ENCODE results near the gene FAM180B. TPM values are rescaled to one million over a fixed set of nuclear protein-coding genes. Genes with fewer than 3 reads are reported as not detected.

The FAM180B gene
- total and polyA plus RNA-seq, 4 donors = not detected

GRCh38 chr11:47564933-47565339 is 21.5 kb upstream of the FAM180B start:
- H3K27me3 ChIP-seq (ENCODE audit: control insufficient read depth in 4 of 4, insufficient read depth in 4 of 4, low read length in 3 of 4) = no peaks in the 10 kb centered on the region
- H3K9ac ChIP-seq (ENCODE audit: low read depth in 1 of 2, low read length in 2 of 2) = peak overlapping the region; percentile 61 to 96
- H3K27ac ChIP-seq (ENCODE audit: low read depth in 1 of 2, low read length in 2 of 2) = peak overlapping the region in 1 of 2 donors; percentile 73
- WGBS = 10% methylated on average over 11 of the region's 11 CpGs
- peaks cover 0 to 15% (median 3%) of the 10 kb centered on the region in 4 donors for H3K4me1 ChIP-seq (ENCODE audit: control insufficient read depth in 4 of 4, insufficient read depth in 4 of 4, low read length in 3 of 4)
- peak; percentile 12 to 15 for TF ChIP-seq RXRA (IDR thresholded peaks at IDR 0.05)
- TF ChIP-seq MAX (IDR thresholded peaks at IDR 0.05) = no peak
- peaks cover 0 to 4% (median under 1%) of the 10 kb centered on the region in 4 donors for H3K36me3 ChIP-seq (ENCODE audit: control insufficient read depth in 4 of 4, insufficient read depth in 3 of 4, low read depth in 1 of 4, low read length in 3 of 4)
- H3K9me3 ChIP-seq (ENCODE audit: control insufficient read depth in 4 of 4, low read length in 3 of 4) = no peaks in the 10 kb centered on the region
- peak overlapping the region; percentile 75 to 92 (median 85) for H3K4me3 ChIP-seq (ENCODE audit: low read depth in 1 of 3, low read length in 3 of 3)
- no peak for DNase-seq (ENCODE audit: low spot score)

- TF ChIP-seq HNF4A (conservative IDR thresholded peaks at IDR 0.05) (no peak), FOXA1 (IDR thresholded peaks at IDR 0.05) (no peak), CTCF (IDR thresholded peaks at IDR 0.05; ENCODE audit: low read depth, low read length, missing input control) (no peak), REST (IDR thresholded peaks at IDR 0.05) (no peak), ATF3 (IDR thresholded peaks at IDR 0.05) (no peak), ZBTB33 (IDR thresholded peaks at IDR 0.05) (peak; percentile 45)
- WGBS = under 1% methylated on average over 86 of the region's 86 CpGs
- Histone ChIP-seq H3K9me3 (ENCODE audit: control insufficient read depth in 4 of 4, low read length in 3 of 4) (no peaks in the 10 kb centered on the region), H3K9ac (ENCODE audit: low read depth in 1 of 2, low read length in 2 of 2) (peak within 1 kb of the TSS; percentile 68 to 96), H3K36me3 (ENCODE audit: control insufficient read depth in 4 of 4, insufficient read depth in 3 of 4, low read depth in 1 of 4, low read length in 3 of 4) (peaks cover 0 to 4% (median under 1%) of the 10 kb centered on the region in 4 donors), H3K27me3 (ENCODE audit: control insufficient read depth in 4 of 4, insufficient read depth in 4 of 4, low read length in 3 of 4) (no peaks in the 10 kb centered on the region), H3K27ac (ENCODE audit: low read depth in 1 of 2, low read length in 2 of 2) (peak within 1 kb of the TSS; percentile 66 to 73), H3K4me1 (ENCODE audit: control insufficient read depth in 4 of 4, insufficient read depth in 4 of 4, low read length in 3 of 4) (peaks cover 0 to 15% (median 4%) of the 10 kb centered on the region in 4 donors), H3K4me3 (ENCODE audit: low read depth in 1 of 3, low read length in 3 of 3) (peak within 1 kb of the TSS; percentile 75 to 92 (median 85))
- DNase-seq (ENCODE audit: low spot score) = peak; percentile 80
Observed at GRCh38 chr11:47565340-47566148, 20.9 kb upstream of the FAM180B start, which contains the start of gene PTPMT1. TSS of gene PTPMT1 (plus strand) at chr11:47565599. CDS start at chr11:47565623, 24 bp downstream.
